CD8-positive, alpha-beta memory T cell (primary cell): ENCODE measurements around the gene PSG3. TPM values are rescaled to one million over a fixed set of nuclear protein-coding genes. Genes with fewer than 3 reads are reported as not detected.
"Not testable (repeated sequence)": the region's sequence is repeated elsewhere in the genome, so short reads cannot be mapped to it uniquely, and the experiment has no call there.

Source experiments
- CTCF ChIA-PET: fragments of 350-600 bp; sonication (Branson Sonifier 250); formaldehyde crosslinking; loops from one replicate; lab custom pipeline; 2021; ENCODE audit warnings: antibody characterized with exemption; lab: Charles Lee
- POLR2A ChIA-PET: fragments of 350-600 bp; sonication (Branson Sonifier 250); formaldehyde crosslinking; loops from one replicate; lab custom pipeline; 2021; ENCODE audit warnings: antibody characterized with exemption; lab: Charles Lee
- DNase-seq, 5 donors: peaks; one replicate each; pipeline versions ENCODE4 v3.0.0 to v3.0.0-alpha.2; 2020 to 2022; ENCODE audit warnings: mixed read lengths in 1 of 5
- H3K27ac ChIP-seq: one replicate; pipeline ENCODE4 v1.7.0; 2013; ENCODE audit warnings: low read depth, mild to moderate bottlenecking, low read length, moderate library complexity
- H3K27me3 ChIP-seq: 2 replicates; pipeline ENCODE4 v1.7.0; 2013; ENCODE audit warnings: low read length, mild to moderate bottlenecking; ENCODE audit not compliant: insufficient read depth, poor library complexity, severe bottlenecking
- H3K36me3 ChIP-seq: 2 replicates; pipeline ENCODE4 v1.7.0; 2013; ENCODE audit warnings: mild to moderate bottlenecking, low read length, moderate library complexity; ENCODE audit not compliant: insufficient read depth
- H3K4me1 ChIP-seq: 2 replicates; pipeline ENCODE4 v1.7.0; 2013; ENCODE audit warnings: mild to moderate bottlenecking, low read length, moderate library complexity; ENCODE audit not compliant: insufficient read depth
- H3K4me3 ChIP-seq: 2 replicates; pipeline ENCODE4 v1.7.0; 2013; ENCODE audit warnings: mild to moderate bottlenecking, low read length
- H3K9me3 ChIP-seq: 2 replicates; pipeline ENCODE4 v1.7.0; 2013; ENCODE audit warnings: mild to moderate bottlenecking, low read length
- H3K27ac Mint-ChIP-seq, 8 donors: one replicate each; pipeline ENCODE4 v1.8.0; 2020 to 2021; ENCODE audit warnings: mixed read lengths in 8 of 8, mild to moderate bottlenecking in 6 of 8, inconsistent platforms in 3 of 8, moderate library complexity in 3 of 8
- H3K27me3 Mint-ChIP-seq, 2 donors: one replicate each; pipeline ENCODE4 v1.8.0; 2020 to 2021; ENCODE audit warnings: mixed read lengths in 2 of 2, mild to moderate bottlenecking in 1 of 2, moderate library complexity in 1 of 2
- H3K36me3 Mint-ChIP-seq, 3 donors: one replicate each; pipeline ENCODE4 v1.8.0; 2020 to 2021; ENCODE audit warnings: mixed read lengths in 3 of 3, inconsistent platforms in 1 of 3, mild to moderate bottlenecking in 1 of 3
- H3K4me1 Mint-ChIP-seq, 3 donors: one replicate each; pipeline ENCODE4 v1.8.0; 2020 to 2021; ENCODE audit warnings: mixed read lengths in 3 of 3, inconsistent platforms in 1 of 3, mild to moderate bottlenecking in 1 of 3
- H3K4me3 Mint-ChIP-seq, 7 donors: one replicate each; pipeline ENCODE4 v1.8.0; 2020 to 2021; ENCODE audit warnings: mixed read lengths in 7 of 7, mild to moderate bottlenecking in 6 of 7, moderate library complexity in 4 of 7, inconsistent platforms in 2 of 7
- H3K9me3 Mint-ChIP-seq, 5 donors: one replicate each; pipeline ENCODE4 v1.8.0; 2020 to 2022; ENCODE audit warnings: mixed read lengths in 5 of 5, mild to moderate bottlenecking in 3 of 5, moderate library complexity in 2 of 5, inconsistent platforms in 1 of 5
- polyA plus RNA-seq: library from polyadenylated mRNA; unstranded; fragments of 300-500 nt; fragmentation: Illumina TruSeq; gene quantifications from one replicate; pipeline ENCODE4 v1.2.3, GENCODE V29; 2021
- total RNA-seq, 2 experiments: library from RNA; stranded (reverse); gene quantifications; one replicate each; pipeline ENCODE4 v1.2.3, GENCODE V29; 2021

The PSG3 gene
- total and polyA plus RNA-seq, 3 experiments from 2014 or later: not detected

- no peaks in the 10 kb centered on the region for H3K9me3 ChIP-seq
- peaks cover 8 to 12% of the 10 kb centered on the region in 2 donors for H3K27me3 Mint-ChIP-seq
- no peak overlapping the region for H3K27ac ChIP-seq
- H3K27ac Mint-ChIP-seq: no peak overlapping the region
- H3K4me3 Mint-ChIP-seq: no peak overlapping the region
- H3K4me3 ChIP-seq: no peak overlapping the region
- ChIA-PET POLR2A (no interaction called here), CTCF (no interaction called here)
- no peaks in the 10 kb centered on the region for H3K36me3 ChIP-seq
- H3K36me3 Mint-ChIP-seq: no peaks in the 10 kb centered on the region
- H3K27me3 ChIP-seq: no peaks in the 10 kb centered on the region
- H3K9me3 Mint-ChIP-seq: no peaks in the 10 kb centered on the region
- no peaks in the 10 kb centered on the region for H3K4me1 Mint-ChIP-seq
- no peak for DNase-seq
- no peaks in the 10 kb centered on the region for H3K4me1 ChIP-seq
Measured at GRCh38 chr19:42762789-42763188, 22.5 kb upstream of the PSG3 start.

GRCh38 chr19:42761924-42762295 is 21.6 kb upstream of the PSG3 start:
- H3K27me3 ChIP-seq, DNase-seq, H3K27ac Mint-ChIP-seq, POLR2A ChIA-PET, CTCF ChIA-PET, H3K4me1 ChIP-seq, H3K9me3 Mint-ChIP-seq, H3K36me3 ChIP-seq, H3K4me3 ChIP-seq, H3K27ac ChIP-seq, H3K36me3 Mint-ChIP-seq, H3K4me1 Mint-ChIP-seq, H3K4me3 Mint-ChIP-seq, H3K9me3 ChIP-seq: not testable (repeated sequence)
- peaks cover 8 to 15% of the 10 kb centered on the region in 2 donors for H3K27me3 Mint-ChIP-seq

- H3K27me3 ChIP-seq, H3K4me3 ChIP-seq, H3K36me3 ChIP-seq, POLR2A ChIA-PET, H3K4me3 Mint-ChIP-seq, H3K4me1 ChIP-seq, H3K9me3 Mint-ChIP-seq, H3K36me3 Mint-ChIP-seq, H3K27ac ChIP-seq, DNase-seq, CTCF ChIA-PET, H3K4me1 Mint-ChIP-seq, H3K9me3 ChIP-seq, H3K27ac Mint-ChIP-seq: not testable (repeated sequence)
- H3K27me3 Mint-ChIP-seq: peaks cover 8 to 13% of the 10 kb centered on the region in 2 donors
Measured at GRCh38 chr19:42760954-42761923, 21.0 kb upstream of the PSG3 start.

GRCh38 chr19:42758667-42759066 is 18.4 kb upstream of the PSG3 start:
- H3K36me3 Mint-ChIP-seq, H3K4me3 ChIP-seq, H3K27ac Mint-ChIP-seq, H3K9me3 ChIP-seq, H3K9me3 Mint-ChIP-seq, H3K36me3 ChIP-seq, H3K4me1 ChIP-seq, H3K27me3 ChIP-seq, CTCF ChIA-PET, POLR2A ChIA-PET, DNase-seq, H3K4me3 Mint-ChIP-seq, H3K27ac ChIP-seq, H3K4me1 Mint-ChIP-seq: not testable (repeated sequence)
- peaks cover 0 to 19% of the 10 kb centered on the region in 2 donors for H3K27me3 Mint-ChIP-seq

GRCh38 chr19:42752246-42752645 is 12.0 kb upstream of the PSG3 start:
- CTCF ChIA-PET, H3K4me3 Mint-ChIP-seq, H3K27ac ChIP-seq, H3K4me1 ChIP-seq, H3K4me1 Mint-ChIP-seq, H3K36me3 Mint-ChIP-seq, H3K36me3 ChIP-seq, H3K9me3 ChIP-seq, H3K27ac Mint-ChIP-seq, H3K4me3 ChIP-seq, H3K27me3 ChIP-seq, POLR2A ChIA-PET, DNase-seq, H3K9me3 Mint-ChIP-seq: not testable (repeated sequence)
- H3K27me3 Mint-ChIP-seq: peaks cover 17 to 29% of the 10 kb centered on the region in 2 donors

GRCh38 chr19:42741726-42742607 is 1.7 kb upstream of the PSG3 start:
- H3K36me3 ChIP-seq, H3K4me1 Mint-ChIP-seq, CTCF ChIA-PET, H3K27ac Mint-ChIP-seq, H3K36me3 Mint-ChIP-seq, H3K4me3 ChIP-seq, H3K4me3 Mint-ChIP-seq, H3K4me1 ChIP-seq, POLR2A ChIA-PET, H3K27me3 ChIP-seq, H3K9me3 ChIP-seq, H3K27ac ChIP-seq, DNase-seq: not testable (repeated sequence)
- Mint-ChIP-seq H3K27me3 (peaks cover 24 to 38% of the 10 kb centered on the region in 2 donors), H3K9me3 (peaks cover 2 to 12% (median 5%) of the 10 kb centered on the region in 5 donors)

GRCh38 chr19:42737581-42738011 is 2.7 kb downstream of the PSG3 start:
- POLR2A ChIA-PET, H3K27ac ChIP-seq, H3K4me1 Mint-ChIP-seq, H3K27ac Mint-ChIP-seq, H3K9me3 ChIP-seq, H3K36me3 ChIP-seq, H3K36me3 Mint-ChIP-seq, H3K4me3 Mint-ChIP-seq, DNase-seq, H3K27me3 ChIP-seq, H3K4me1 ChIP-seq, CTCF ChIA-PET, H3K9me3 Mint-ChIP-seq, H3K4me3 ChIP-seq: not testable (repeated sequence)
- H3K27me3 Mint-ChIP-seq: peaks cover 19 to 24% of the 10 kb centered on the region in 2 donors

GRCh38 chr19:42728341-42728740 is 11.9 kb downstream of the PSG3 start:
- H3K4me1 Mint-ChIP-seq, POLR2A ChIA-PET, H3K9me3 ChIP-seq, H3K4me1 ChIP-seq, H3K4me3 ChIP-seq, H3K36me3 ChIP-seq, H3K36me3 Mint-ChIP-seq, H3K27me3 ChIP-seq, H3K27ac ChIP-seq, H3K27ac Mint-ChIP-seq, H3K4me3 Mint-ChIP-seq, CTCF ChIA-PET, H3K9me3 Mint-ChIP-seq, DNase-seq: not testable (repeated sequence)
- H3K27me3 Mint-ChIP-seq: peaks cover 24 to 30% of the 10 kb centered on the region in 2 donors
